H1 (cell line): ENCODE results near the gene ERLEC1. TPM values are rescaled to one million over a fixed set of nuclear protein-coding genes. Genes with fewer than 3 reads are reported as not detected.

ENCODE experiments used
- CTCF ChIA-PET: fragments of 300-600 bp; sonication (Branson Sonifier 250); formaldehyde crosslinking; loops from one replicate; lab custom pipeline; 2021; ENCODE audit not compliant: partially characterized antibody; lab: Charles Lee
- POLR2A ChIA-PET: fragments of 300-600 bp; sonication (Branson Sonifier 250); formaldehyde crosslinking; loops from one replicate; lab custom pipeline; 2021; ENCODE audit warnings: inconsistent platforms; ENCODE audit not compliant: partially characterized antibody; lab: Charles Lee
- DNase-seq, 2 experiments: peaks; one replicate each; pipeline versions ENCODE4 v3.0.0 to v3.0.0-alpha.2; 2010 to 2022; ENCODE audit warnings: low spot score in 2 of 2, low read depth in 1 of 2, mixed read lengths in 1 of 2
- FAIRE-seq: peaks from 2 replicates; lab custom pipeline; 2011; peaks lifted over from hg19 to GRCh38; lab: Jason Lieb, UNC
- H2AFZ ChIP-seq: 2 replicates; pipeline ENCODE4 v1.8.1; 2012; ENCODE audit warnings: low read length, inconsistent platforms
- H2AK5ac ChIP-seq: 2 replicates; pipeline ENCODE4 v1.6.1; 2013; ENCODE audit warnings: low read depth, low read length
- H2BK120ac ChIP-seq: replicated peaks from 2 replicates; pipeline ENCODE3; 2013; ENCODE audit warnings: low read depth, low read length, inconsistent platforms
- H2BK12ac ChIP-seq: 2 replicates; pipeline ENCODE4 v1.6.1; 2013; ENCODE audit warnings: low read depth, low read length
- H2BK15ac ChIP-seq: 2 replicates; pipeline ENCODE4 v1.6.1; 2013; ENCODE audit warnings: low read length
- H2BK20ac ChIP-seq: 2 replicates; pipeline ENCODE4 v1.6.1; 2013; ENCODE audit warnings: low read length
- H2BK5ac ChIP-seq: 2 replicates; pipeline ENCODE4 v1.6.1; 2013; ENCODE audit warnings: low read depth, low read length
- H3K14ac ChIP-seq: 2 replicates; pipeline ENCODE4 v1.6.1; 2013; ENCODE audit warnings: inconsistent platforms; ENCODE audit not compliant: insufficient read length
- H3K18ac ChIP-seq: 2 replicates; pipeline ENCODE4 v1.6.1; 2013; ENCODE audit warnings: low read length; ENCODE audit errors: extremely low read depth
- H3K23ac ChIP-seq: 2 replicates; pipeline ENCODE4 v1.6.1; 2013; ENCODE audit warnings: inconsistent platforms; ENCODE audit not compliant: insufficient read length
- H3K23me2 ChIP-seq: 2 replicates; pipeline ENCODE4 v1.6.1; 2013; ENCODE audit warnings: low read depth, low read length
- H3K27ac ChIP-seq: 2 replicates; pipeline ENCODE4 v1.6.1; 2011; ENCODE audit warnings: low read depth, low read length, inconsistent platforms
- H3K27me3 ChIP-seq, 4 experiments: replicated peaks in 1 of 4; 1 replicate in 1 of 4; 2 replicates in 3 of 4; pipeline versions ENCODE4 v1.6.1 to v1.8.1; 2011 to 2013; ENCODE audit warnings: low read length in 3 of 4, mild to moderate bottlenecking in 3 of 4, inconsistent platforms in 2 of 4, mixed read lengths in 2 of 4, moderate library complexity in 1 of 4; ENCODE audit not compliant: control insufficient read depth in 3 of 4, insufficient read depth in 3 of 4; ENCODE audit errors: extremely low read depth in 1 of 4
- H3K36me3 ChIP-seq, 4 experiments: 2 replicates each; pipeline versions ENCODE4 v1.6.1 to v1.8.1; 2011 to 2013; ENCODE audit warnings: mild to moderate bottlenecking in 4 of 4, low read length in 3 of 4, moderate library complexity in 2 of 4, control low read depth in 1 of 4, inconsistent platforms in 1 of 4; ENCODE audit not compliant: insufficient read depth in 4 of 4, control insufficient read depth in 2 of 4
- H3K4ac ChIP-seq: replicated peaks from 2 replicates; pipeline ENCODE3; 2013; ENCODE audit warnings: low read length, low read depth, mixed read lengths, inconsistent platforms; ENCODE audit not compliant: insufficient read length
- H3K4me1 ChIP-seq, 4 experiments: replicated peaks in 1 of 4; 1 replicate in 1 of 4; 2 replicates in 3 of 4; pipeline versions ENCODE4 v1.6.1 to v1.8.1; 2011 to 2013; ENCODE audit warnings: low read length in 3 of 4, inconsistent platforms in 2 of 4, mixed read lengths in 1 of 4; ENCODE audit not compliant: insufficient read depth in 4 of 4, control insufficient read depth in 3 of 4
- H3K4me2 ChIP-seq, 2 experiments: 2 replicates each; pipeline versions ENCODE4 v1.6.1 to v1.8.1; 2011 to 2013; ENCODE audit warnings: low read depth in 2 of 2, low read length in 2 of 2, control low read depth in 1 of 2, inconsistent platforms in 1 of 2, mild to moderate bottlenecking in 1 of 2; ENCODE audit not compliant: insufficient read depth in 1 of 2
- H3K4me3 ChIP-seq, 4 experiments: fragments of 200-600, 300-600 bp in 1 of 4; sonication (generic), shearing (Covaris generic), sonication (Bioruptor Twin) in 1 of 4; 2 replicates each; pipeline versions ENCODE4 v1.5.1 to v1.8.1; 2011 to 2016; ENCODE audit warnings: low read length in 4 of 4, low read depth in 3 of 4, control low read depth in 2 of 4, inconsistent platforms in 2 of 4, mild to moderate bottlenecking in 2 of 4, mixed read lengths in 1 of 4, moderate library complexity in 1 of 4; ENCODE audit not compliant: insufficient read depth in 2 of 4; ENCODE audit errors: extremely low read depth in 1 of 4
- H3K56ac ChIP-seq: replicated peaks from 2 replicates; pipeline ENCODE3; 2013; ENCODE audit warnings: low read depth, mild to moderate bottlenecking, mixed read lengths, low read length, inconsistent platforms; ENCODE audit not compliant: insufficient read length
- H3K79me1 ChIP-seq: 2 replicates; pipeline ENCODE4 v1.6.1; 2013; ENCODE audit warnings: low read depth, low read length, control low read depth
- H3K79me2 ChIP-seq, 2 experiments: 2 replicates each; pipeline versions ENCODE4 v1.6.1 to v1.8.1; 2012 to 2013; ENCODE audit warnings: low read length in 2 of 2, mild to moderate bottlenecking in 2 of 2, inconsistent platforms in 1 of 2; ENCODE audit not compliant: insufficient read depth in 2 of 2, control insufficient read depth in 1 of 2
- H3K9ac ChIP-seq, 4 experiments: replicated peaks in 1 of 4; 1 replicate in 1 of 4; 2 replicates in 3 of 4; pipeline versions ENCODE4 v1.6.1 to v1.8.1; 2011 to 2013; ENCODE audit warnings: low read depth in 3 of 4, low read length in 3 of 4, control low read depth in 2 of 4, mild to moderate bottlenecking in 2 of 4, moderate library complexity in 2 of 4, inconsistent platforms in 1 of 4; ENCODE audit errors: extremely low read depth in 1 of 4
- H3K9me3 ChIP-seq, 2 experiments: 2 replicates each; pipeline versions ENCODE4 v1.6.1 to v1.8.1; 2012 to 2013; ENCODE audit warnings: mild to moderate bottlenecking in 2 of 2, moderate library complexity in 2 of 2, control low read depth in 1 of 2, inconsistent platforms in 1 of 2, low read depth in 1 of 2, low read length in 1 of 2, mixed read lengths in 1 of 2; ENCODE audit not compliant: insufficient read depth in 2 of 2
- H4K20me1 ChIP-seq, 2 experiments: replicated peaks in 1 of 2; 2 replicates each; pipeline versions ENCODE3 to v1.8.1; 2011 to 2013; ENCODE audit warnings: inconsistent platforms in 2 of 2, low read length in 2 of 2, mild to moderate bottlenecking in 1 of 2; ENCODE audit not compliant: insufficient read depth in 2 of 2, control insufficient read depth in 1 of 2
- H4K5ac ChIP-seq: 2 replicates; pipeline ENCODE4 v1.6.1; 2013; ENCODE audit warnings: low read length, low read depth, mixed read lengths, inconsistent platforms; ENCODE audit not compliant: insufficient read length
- H4K8ac ChIP-seq: 2 replicates; pipeline ENCODE4 v1.8.0; 2013; ENCODE audit warnings: mild to moderate bottlenecking, moderate library complexity, low read length, inconsistent platforms; ENCODE audit not compliant: insufficient read depth; ENCODE audit errors: extremely low read depth
- H4K91ac ChIP-seq: replicated peaks from 2 replicates; pipeline ENCODE3; 2013; ENCODE audit warnings: low read length, mixed read lengths, inconsistent platforms; ENCODE audit not compliant: insufficient read length
- BRCA1 ChIP-seq: IDR thresholded peaks from 2 replicates; pipeline ENCODE4 v1.6.1; 2012; ENCODE audit warnings: low read depth, low read length, improper control_type of control experiment
- CHD2 ChIP-seq: IDR thresholded peaks from 2 replicates; pipeline ENCODE4 v1.6.1; 2012; ENCODE audit warnings: low read length, improper control_type of control experiment
- CREB1 ChIP-seq: IDR thresholded peaks from 2 replicates; pipeline ENCODE4 v1.6.1; 2012; ENCODE audit warnings: inconsistent platforms
- SIN3A ChIP-seq, 2 experiments: IDR thresholded peaks in 1 of 2; conservative IDR thresholded peaks in 1 of 2; 2 replicates each; pipeline ENCODE4 v1.6.1; 2011 to 2012; ENCODE audit warnings: low read length in 2 of 2, improper control_type of control experiment in 1 of 2, low read depth in 1 of 2, mild to moderate bottlenecking in 1 of 2
- SP2 ChIP-seq: IDR thresholded peaks from 2 replicates; pipeline ENCODE4 v1.6.1; 2012; ENCODE audit warnings: mild to moderate bottlenecking, low read length, inconsistent platforms
- TEAD4 ChIP-seq: IDR thresholded peaks from 2 replicates; pipeline ENCODE4 v1.6.1; 2012; ENCODE audit warnings: low read depth, low read length, inconsistent platforms, mixed read lengths
- WGBS, 2 experiments: shearing (Covaris generic) in 1 of 2; methylation state at CpG; one replicate each; pipeline versions ENCODE4 v1.1.6 to v1.1.7; 2013 to 2015; ENCODE audit warnings: low lambda C conversion rate in 2 of 2, mixed read lengths in 2 of 2, inconsistent platforms in 1 of 2, low coverage in 1 of 2, missing lambda C conversion rate in 1 of 2; ENCODE audit not compliant: insufficient replicate concordance in 2 of 2, insufficient coverage in 1 of 2, insufficient read length in 1 of 2; ENCODE audit errors: extremely low coverage in 1 of 2, missing lambda C conversion rate in 1 of 2; 5-methylcytosine and 5-hydroxymethylcytosine counted together
- polyA plus RNA-seq, 7 experiments: library from polyadenylated mRNA; depleted of rRNA in 3 of 7; stranded (reverse) in 5 of 7; unstranded in 2 of 7; fragments of >200 nt in 5 of 7; fragments of 200-250 nt in 2 of 7; gene quantifications; 1 replicate in 5 of 7; 2 replicates in 1 of 7; 4 replicates in 1 of 7; pipeline versions ENCODE4 v1.2.1 to v1.2.3, GENCODE V29; 2011 to 2013; ENCODE audit warnings: missing spikeins in 2 of 7, mixed read lengths in 2 of 7
- total RNA-seq: library from RNA; stranded (reverse); fragmentation: NEBNext Ultra II Directional; extraction: Animal tissue kit (Norgen Biotek cat#: 25700); gene quantifications from 2 replicates; pipeline ENCODE4 v1.2.1, GENCODE V29; 2021

Gene ERLEC1
- total and polyA plus RNA-seq, 2 of the 8 experiments (the other 6 are each of a cell fraction or from before 2014, with no cell fraction given) = 12.9 to 26.7 TPM

GRCh38 chr2:53739032-53739431 lies 47.8 kb upstream of the ERLEC1 start:
- no peak overlapping the region for H3K14ac ChIP-seq
- no peak overlapping the region for H2BK12ac ChIP-seq
- H3K27ac ChIP-seq = no peak overlapping the region
- no peak overlapping the region for H4K8ac ChIP-seq
- H3K56ac ChIP-seq = no peak overlapping the region
- H2BK120ac ChIP-seq = no peak overlapping the region
- DNase-seq (no peak), FAIRE-seq (no peak)
- H4K5ac ChIP-seq = no peak overlapping the region
- no peak overlapping the region for H3K9ac ChIP-seq
- no peaks in the 10 kb centered on the region for H3K27me3 ChIP-seq
- H3K4me2 ChIP-seq = no peak overlapping the region
- no peaks in the 10 kb centered on the region for H4K20me1 ChIP-seq
- H3K4me1 ChIP-seq = no peaks in the 10 kb centered on the region
- H2AK5ac ChIP-seq = no peak overlapping the region
- no peaks in the 10 kb centered on the region for H3K9me3 ChIP-seq
- H2BK5ac ChIP-seq = no peak overlapping the region
- 93% methylated on average over 1 of the region's 1 CpG; no CpG with 5 or more reads in 1 of the 2 experiments for WGBS, 2 experiments
- no peak overlapping the region for H2AFZ ChIP-seq
- no peak overlapping the region for H3K18ac ChIP-seq
- POLR2A ChIA-PET = no interaction called here
- no peak overlapping the region for H4K91ac ChIP-seq
- H3K79me1 ChIP-seq = no peaks in the 10 kb centered on the region
- no peak overlapping the region for H3K4me3 ChIP-seq
- H3K79me2 ChIP-seq = no peaks in the 10 kb centered on the region
- H3K36me3 ChIP-seq = no peaks in the 10 kb centered on the region; a peak in 1 of 8 replicates
- no peak overlapping the region for H2BK20ac ChIP-seq
- H2BK15ac ChIP-seq = no peak overlapping the region
- CTCF ChIA-PET = interaction anchor here (0.6 to 1.8 kb wide), 4 partner anchors 9 to 55 kb away, joined by 3 to 6 read pairs (median 4); no protein-coding TSS in a partner anchor
- no peak overlapping the region for H3K4ac ChIP-seq
- TF ChIP-seq CHD2 (no peak), TEAD4 (no peak), BRCA1 (no peak), CREB1 (no peak), SP2 (no peak), SIN3A (conservative IDR thresholded peaks at IDR 0.05 in 1 of 2, IDR thresholded peaks at IDR 0.05 in 1 of 2; ENCODE audit: low read depth in 1 of 2, low read length in 2 of 2) (no peak)
- TF ChIP-seq, all 59 proteins: peak for 0
- no peaks in the 10 kb centered on the region for H3K23me2 ChIP-seq
- no peak overlapping the region for H3K23ac ChIP-seq
